Iris pigment epithelial cell (primary cell): ENCODE measurements around the gene EPHB2.

Experiments used
- DNase-seq: peaks from one replicate; pipeline ENCODE4 v3.0.0-alpha.2; 2011; ENCODE audit warnings: low read depth

Gene EPHB2

DNA sequence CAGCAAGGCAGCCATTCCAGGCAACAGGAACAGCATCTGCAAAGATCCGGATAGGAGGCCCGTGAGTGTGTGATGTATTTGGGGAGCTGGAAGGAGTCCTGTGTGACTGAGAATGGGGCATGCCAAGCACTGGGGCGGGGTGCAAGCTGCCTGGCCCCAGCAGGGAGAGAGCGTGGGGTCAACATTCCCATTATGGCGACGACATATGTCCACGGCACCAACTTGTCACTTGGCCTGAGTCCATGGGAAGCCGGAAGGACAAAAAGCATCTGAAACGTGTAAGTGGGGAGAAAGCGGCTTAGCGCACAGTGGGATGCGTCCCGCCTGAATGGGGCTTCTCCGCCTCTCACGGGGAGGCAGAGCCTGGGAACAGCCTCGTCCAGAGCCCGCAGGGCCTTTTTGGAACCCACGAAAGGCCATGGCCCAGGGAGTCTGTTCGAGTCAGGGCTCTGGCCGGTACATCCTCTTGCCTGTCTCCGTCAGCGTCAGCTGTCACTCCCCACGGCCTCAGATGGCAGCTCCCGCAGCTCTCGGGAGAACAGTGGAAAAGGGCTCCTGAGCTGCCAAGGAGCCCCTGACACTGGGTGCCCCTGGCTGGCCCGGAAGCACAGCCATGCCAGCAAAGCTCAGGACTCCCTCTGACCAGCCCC lies 12.4 kb downstream of the EPHB2 start:
- no peak for DNase-seq

DNA sequence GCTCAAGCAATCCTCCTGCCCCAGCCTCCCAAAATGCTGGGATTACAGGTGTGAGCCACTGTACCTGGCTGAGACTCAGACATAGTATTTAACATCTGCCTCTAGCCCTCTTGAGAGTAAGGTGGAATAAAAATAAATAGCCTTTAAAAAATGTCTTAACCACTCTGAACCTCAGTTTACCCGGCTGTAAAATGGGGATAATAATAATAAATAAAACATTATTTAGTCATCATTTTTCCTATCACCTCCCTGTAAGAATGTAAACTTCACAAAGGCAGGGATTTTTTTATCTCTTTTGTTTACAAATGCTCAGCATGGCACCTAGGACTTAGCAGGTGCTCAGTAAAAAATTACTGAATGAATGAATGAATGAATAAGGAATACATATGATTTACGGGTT lies 17.2 kb downstream of the EPHB2 start:
- DNase-seq = no peak

DNA sequence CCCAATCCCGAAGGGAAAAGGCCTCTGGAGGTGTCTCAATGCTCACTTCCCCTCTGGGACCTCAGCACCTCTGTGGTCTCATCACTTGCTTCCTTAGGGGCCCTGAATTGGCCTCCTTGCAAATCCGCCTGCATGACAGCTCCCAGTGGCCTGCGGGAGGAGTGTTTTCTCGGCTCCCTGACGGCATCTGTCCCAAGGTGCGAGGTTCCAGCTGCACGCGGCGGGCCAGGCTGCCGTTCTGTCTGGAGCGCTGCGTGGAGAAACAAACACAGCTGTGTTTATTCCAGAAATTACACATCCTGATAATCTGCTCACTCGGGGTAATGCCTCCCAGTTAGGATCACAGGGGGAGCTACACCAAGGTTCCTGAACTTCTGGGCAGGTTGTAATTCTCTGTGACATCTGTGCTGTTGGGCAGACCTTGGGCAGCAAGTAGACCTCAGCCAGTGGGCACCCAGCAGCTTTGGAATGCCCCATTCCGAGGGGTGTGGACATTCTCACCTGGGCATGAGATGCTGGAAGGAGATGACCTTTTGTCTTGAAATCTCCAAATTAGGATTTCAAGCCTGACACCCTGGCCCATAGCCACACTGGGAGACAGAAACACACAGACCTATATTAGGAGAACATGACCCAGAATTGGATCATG lies 18.2 kb downstream of the EPHB2 start:
- DNase-seq = no peak

DNA sequence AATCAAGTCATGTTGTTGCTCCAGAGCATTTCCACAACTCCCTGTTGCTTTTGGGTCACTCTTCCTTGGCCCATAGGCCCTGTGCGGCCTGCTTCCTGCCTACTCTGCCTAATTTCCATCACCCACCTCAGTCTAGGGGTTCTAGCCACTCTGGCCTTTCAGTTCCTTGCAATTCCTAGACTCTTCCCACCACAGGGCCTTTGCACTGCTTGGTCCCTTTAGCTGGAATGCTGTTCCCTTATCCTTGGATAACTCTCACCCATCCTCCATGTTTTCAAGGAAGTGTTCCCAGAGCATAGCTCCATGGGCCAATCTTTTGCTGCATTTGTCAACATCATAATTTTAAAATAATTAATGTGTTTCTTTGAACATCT lies 18.7 kb downstream of the EPHB2 start:
- no peak for DNase-seq

DNA sequence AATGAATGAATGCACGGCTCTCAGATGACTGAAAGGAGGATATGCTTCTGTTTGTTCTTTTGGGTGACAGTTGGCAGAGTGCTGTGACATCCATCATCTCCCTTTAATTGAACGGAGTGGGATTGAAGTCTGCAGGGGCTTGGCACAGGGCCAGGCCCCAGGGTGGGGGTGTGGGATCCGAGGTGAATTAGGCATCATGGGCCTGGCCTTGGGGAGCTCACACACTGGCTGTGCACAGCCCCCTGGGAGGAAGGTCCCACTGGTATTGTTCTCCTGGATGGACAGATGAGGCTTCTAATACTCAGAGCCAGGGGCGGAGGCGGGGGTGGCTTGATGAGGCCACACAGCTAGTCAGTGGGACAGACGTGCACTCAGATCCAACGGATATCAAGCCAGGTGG lies 19.3 kb downstream of the EPHB2 start:
- no peak for DNase-seq

DNA sequence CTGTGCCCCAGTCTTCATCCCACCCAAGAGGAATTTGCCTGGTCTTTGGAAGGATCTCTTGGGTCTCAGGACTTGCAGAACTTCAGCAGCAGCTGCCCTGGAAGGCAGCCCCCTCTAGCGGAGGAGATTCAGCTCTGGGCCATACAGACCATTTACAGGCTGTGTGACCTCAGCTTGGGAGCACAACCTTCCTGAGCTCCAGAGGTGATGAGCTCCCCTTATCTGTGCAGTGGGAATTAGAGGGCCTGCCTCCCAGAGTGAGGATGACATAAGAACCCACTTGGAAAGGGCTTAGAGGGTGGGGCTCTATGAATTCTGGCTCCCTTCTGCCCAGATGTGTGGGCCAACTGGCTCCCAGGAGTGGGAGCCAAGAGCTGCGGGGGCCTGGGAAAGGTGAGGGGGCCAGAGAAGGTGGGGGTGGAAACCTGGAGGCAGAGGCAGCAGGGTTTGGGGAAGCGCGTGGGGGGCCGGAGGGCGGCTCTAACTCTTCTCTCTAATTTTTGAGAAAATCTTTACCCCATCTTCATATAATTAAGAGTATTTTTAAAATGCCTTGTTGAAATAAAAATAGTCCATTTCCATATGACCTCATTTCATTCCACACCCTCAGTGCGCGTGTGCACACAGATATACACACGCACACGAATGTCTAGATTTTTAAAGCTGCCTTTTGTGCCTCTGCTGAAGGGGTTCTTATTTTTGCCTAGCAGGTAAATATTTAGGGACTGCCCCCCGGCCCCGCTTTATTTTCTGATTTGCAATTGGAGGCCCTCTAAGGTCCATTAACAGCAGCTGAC lies 21.5 kb downstream of the EPHB2 start:
- no peak for DNase-seq

DNA sequence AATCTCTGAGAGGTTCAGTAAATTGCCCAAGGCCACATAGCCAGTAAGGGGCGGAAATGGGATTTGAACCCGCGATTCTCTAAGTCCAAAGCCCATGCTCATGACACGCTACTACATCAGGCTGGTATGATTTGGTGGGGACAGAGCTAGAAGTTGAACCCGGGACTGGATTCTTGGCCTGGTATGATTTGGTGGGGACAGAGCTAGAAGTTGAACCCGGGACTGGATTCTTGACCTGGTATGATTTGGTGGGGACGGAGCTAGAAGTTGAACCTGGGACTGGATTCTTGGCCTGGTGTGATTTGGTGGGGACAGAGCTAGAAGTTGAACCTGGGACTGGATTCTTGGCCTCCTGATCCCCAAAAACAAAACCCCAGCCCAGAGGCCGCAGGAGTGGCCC lies 23.0 kb downstream of the EPHB2 start:
- DNase-seq = no peak

DNA sequence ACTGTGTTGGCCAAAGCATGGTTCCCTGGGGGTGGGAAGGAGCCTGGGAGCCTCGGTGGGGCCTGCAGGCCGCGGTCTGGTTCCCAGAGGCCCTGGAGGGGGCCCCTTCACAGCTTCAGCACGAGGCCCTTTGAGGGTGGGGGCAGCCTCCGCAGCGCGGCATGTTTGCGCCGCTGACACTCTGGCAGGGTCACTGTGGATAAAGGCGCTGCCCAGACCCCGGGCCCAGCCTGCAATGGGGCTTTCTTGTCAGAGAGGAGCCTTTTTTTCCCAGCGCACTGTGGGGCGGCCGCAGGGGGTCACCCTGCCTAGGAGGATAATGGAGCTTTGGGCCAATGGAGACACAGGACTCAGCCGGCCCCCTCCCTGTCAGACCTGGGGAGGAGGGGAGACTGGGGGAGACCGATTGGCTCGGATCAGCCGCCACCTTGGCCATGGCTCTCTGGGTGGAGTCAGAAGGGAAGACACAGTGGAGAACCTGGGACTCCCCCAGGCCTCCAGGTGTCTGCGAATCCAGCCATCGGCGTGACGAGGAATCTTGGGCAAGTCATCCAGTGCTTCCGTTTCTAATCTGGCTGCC lies 26.0 kb downstream of the EPHB2 start:
- no peak for DNase-seq

DNA sequence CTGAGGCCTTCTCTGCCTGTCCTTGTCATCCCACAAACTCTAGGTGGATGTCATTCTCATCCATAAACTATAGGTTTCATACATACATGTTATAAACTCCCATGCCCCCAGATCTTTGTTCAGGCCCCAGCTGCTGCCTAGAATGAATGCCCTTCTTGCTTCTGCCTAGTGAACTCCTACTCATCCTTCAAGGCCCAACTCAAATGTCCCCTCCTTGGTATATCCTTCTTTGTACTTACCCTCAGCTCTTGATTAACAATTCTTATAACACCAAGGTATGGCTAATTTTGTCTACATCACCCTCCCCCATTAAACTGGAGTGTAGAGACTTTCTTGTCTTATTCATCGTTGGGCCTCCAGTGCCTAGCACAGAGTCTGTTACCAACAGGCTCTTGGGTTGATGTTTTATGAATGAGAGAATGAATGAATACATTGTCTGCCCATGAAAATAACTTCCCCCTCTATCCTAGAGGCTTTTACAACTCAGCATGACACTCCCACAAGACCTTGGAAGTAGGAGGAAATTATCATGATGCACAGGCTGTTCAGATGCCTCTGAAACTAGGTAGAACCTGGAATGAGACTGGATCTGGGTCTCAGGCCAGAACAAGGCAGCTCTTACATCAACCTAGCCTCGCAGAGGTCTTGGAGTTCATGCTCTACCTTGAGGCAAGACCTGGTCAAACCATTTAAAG lies 26.9 kb downstream of the EPHB2 start:
- no peak for DNase-seq

DNA sequence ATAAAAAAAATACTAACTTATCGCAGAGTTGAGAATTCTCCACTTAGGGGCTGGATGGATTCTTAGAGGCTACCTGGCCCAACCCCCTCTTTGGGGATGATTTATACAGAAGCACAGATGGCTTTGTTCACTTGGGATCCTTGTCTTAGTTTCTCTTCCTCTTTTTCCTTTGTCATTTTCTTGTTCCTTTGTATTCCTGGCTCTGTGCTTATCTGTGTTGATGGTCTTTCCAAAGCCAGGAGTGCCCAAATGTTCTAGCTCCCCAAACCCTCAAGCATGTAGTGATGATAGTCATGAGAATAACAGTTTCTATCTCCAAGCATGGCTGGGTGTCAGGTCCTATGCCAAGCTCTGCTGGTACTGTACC lies 27.4 kb downstream of the EPHB2 start:
- DNase-seq = no peak

DNA sequence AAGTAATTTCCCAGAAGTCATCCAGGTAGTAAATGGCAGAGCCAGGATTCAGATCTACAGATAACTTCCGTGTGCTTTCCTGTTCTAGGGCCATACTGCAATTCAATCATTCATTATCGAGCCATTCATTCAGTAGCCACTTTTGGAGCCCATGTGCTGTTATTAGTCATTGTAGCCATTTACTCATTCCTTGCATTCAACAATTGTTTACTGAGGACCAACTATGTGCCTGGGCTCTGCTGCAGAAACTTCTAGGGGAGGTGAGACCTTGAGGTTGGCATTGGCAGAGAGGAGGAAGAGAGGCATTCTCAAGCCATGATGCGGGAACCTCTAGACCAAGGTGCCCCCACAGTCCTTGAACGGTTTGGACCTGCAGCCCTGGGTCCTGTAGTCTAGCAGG lies 27.9 kb downstream of the EPHB2 start:
- peak; percentile 20 for DNase-seq

DNA sequence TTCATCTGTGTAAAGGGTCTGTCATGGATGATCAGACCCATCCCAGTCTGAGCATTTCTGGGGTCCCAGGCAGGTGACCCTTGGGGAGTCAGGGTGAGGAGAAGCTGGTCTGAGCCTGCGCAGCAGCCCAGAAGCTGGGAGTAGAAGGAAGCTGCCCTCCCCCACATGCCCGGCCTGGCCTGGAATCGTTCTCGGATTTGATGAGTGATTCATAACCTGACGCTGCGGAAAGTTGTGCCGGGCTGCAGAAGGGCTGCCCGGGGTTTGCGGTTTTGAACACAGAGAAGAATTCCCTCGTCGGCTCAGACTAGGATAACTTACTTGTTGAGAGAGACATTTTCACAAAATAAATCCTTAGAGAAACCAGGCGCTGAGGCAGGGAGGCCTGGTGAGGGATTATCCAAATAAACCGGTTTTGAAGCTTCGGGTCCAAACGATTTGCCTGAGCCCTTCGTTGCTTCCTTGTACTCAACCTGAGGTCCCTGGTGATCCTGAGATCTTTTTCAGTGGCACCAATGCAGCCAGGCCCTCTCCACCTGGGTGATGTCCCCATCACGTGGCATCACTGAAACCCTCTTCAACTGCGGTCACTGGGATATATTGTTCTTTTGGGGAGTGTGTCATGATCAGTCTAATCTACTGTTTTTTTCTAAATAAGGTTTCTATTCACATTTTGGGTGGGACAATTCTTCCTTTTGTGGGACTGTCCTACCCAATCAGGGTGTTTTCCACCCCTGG lies 29.2 kb downstream of the EPHB2 start:
- DNase-seq = peak; percentile 90

DNA sequence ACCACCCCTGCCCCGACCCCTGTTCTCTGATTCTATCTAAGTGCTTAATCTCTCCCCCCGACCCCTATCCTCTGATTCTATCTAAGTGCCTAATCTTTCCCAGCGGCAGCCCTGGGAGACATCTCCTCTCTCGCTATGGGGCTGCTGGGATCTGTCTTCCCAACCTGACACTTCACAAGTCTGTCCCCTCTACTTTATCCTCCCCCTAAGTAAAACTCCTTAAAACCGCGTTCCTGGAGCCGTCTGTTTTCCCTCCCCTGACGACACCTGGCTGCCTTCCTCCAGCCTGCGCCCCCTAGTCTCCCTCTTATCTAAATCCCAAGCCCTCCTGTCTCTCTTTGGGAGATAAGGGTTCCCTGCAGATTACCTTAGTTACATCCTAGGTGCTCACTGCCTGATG lies 30.5 kb downstream of the EPHB2 start:
- no peak for DNase-seq

DNA sequence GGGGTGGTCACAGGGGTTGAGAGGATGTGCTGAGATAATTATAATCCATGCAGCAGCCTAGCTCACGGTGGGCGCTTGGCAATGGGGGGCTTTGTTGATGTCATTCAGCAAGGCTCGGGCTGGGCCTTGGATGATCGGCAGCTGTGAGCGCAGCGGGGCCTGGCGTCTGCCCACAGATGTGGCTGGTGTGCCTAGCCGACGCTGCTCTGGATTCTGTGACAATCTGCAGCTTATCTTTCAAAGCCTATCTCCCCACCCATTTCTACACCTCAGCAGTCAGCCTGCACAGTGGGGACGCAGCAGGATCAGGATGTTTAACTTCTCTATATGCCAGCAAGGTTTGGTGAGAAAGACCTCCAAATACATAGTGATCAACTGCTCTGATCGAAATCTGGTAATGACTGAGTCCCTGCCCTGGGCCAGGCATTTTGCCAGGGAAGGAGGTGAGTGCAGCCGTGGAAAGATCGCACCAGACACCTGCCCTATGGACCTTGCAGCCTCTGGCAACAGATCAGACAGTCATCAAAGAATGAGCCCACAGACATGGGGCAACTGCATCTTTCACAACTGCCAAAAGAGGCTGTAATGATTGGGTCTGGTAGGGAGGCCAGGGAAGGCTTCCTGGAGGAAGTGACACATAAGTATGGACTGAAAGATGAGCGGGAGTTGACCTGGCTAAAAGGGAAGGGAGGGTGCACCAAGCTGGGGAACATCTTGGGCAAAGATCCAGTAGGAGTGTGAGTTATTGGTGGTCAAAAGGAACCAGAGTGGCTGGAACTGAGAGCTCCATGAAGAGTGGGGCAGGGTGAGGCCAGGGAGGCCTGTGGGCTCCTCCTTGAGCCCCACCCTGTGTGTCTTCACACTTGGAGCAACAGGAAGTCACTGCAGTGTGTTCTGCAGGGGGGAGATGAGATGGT lies 35.3 kb downstream of the EPHB2 start:
- peak; percentile 90 for DNase-seq

DNA sequence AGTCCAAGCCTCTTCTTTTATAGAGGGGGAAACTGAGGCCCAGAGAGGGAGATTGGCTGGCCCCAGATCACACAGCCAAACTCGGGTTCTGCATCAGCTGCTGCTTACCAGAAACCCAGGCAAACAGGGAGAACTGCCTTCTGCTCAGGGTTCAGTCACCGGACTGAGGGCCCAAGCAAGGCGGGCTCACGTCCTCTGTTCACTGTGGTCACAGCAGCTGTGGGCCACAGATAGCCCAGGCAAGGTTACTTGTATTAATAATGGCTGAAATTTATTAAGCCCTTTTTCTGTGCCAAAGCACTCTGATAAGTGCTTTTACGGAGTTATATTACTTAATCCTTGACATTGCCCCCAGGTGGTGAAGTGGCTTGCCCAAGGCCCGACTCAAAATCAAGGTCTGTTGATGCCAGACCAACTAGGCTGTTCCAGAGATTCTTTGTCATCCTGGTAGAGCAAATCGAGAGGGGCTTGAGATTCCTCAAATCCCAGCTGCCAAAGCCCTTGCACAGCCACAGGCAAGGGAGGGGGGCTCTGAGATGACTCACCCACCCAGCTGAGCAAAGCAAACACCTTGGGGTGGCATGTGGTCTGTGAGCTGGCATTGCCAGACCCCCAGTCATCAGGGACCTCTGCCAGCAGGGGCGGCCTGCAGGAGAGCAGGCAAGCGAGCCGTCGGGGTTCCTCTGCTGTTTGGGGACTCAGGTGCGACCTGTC lies 36.5 kb downstream of the EPHB2 start:
- peak; percentile 80 for DNase-seq

DNA sequence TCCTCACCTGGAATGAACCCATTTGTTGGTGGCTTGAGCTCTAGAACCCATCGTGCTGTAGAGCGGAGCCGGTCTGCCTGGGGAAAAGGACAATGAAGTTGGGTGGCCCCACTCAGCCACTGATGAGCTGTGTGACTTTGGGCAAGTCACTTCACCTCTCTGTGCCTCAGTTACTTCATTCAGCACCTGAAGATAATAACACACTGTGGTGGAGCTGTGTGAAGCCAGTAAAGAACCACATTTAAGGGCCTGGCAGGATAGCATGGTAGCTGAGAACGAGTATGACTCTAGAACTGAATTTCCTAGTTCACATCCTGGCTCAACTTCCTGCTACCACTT lies 37.1 kb downstream of the EPHB2 start:
- no peak for DNase-seq

DNA sequence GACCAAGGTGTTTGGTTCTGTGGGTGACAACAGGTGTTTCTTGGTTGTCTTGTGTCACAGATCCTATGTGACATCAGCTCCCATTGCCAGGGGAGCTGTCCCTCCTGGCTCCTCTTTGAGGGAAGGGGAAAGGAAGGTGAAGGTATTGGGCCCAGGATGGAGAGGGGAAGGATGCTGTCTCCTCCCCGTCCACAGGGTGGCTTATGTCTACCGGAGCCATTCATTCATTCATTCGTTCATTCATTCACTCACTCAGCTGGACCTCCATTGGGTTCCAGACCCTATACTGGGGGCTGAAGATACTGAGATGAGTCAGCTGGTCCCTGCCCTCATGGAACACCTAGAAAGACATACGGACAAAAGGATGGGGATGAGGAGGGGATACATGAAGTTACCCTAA lies 38.9 kb downstream of the EPHB2 start:
- DNase-seq = no peak

DNA sequence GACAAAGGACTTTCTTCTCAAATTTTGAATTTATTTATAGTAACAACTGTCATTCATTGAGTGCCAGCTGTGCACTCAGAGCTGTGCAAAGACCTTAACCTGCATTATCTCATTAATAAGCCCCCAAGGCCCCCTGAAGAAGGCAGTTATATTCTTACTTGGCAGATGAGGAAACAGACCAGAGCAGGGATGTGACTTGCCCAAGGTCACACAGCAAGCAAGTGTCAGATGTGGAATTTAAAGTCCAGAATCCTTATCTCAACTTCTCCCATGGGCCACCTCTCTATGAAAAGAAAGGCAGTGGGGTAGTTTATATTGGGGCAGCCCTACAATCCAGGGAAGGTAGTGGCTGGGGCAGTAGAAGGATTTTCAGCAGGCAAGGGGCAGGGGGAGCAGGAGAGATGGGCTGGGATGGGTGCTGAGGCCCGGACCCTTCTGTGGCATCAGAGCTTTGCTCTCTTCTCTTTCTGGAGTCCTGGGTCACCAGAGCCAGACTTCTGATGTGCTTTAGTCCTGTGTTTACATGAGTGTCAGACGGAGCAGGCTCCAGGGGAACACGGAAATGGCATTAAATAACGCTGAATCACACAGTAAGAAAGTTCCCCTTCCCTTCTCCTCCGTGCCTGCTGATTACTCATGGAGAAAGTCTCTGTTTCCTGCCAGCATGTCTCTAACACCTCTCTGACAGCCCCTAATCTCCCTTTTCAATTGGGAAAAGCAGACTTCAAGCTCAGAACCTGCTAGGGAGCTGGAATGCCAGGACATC lies 39.5 kb downstream of the EPHB2 start:
- DNase-seq = peak; percentile 97

DNA sequence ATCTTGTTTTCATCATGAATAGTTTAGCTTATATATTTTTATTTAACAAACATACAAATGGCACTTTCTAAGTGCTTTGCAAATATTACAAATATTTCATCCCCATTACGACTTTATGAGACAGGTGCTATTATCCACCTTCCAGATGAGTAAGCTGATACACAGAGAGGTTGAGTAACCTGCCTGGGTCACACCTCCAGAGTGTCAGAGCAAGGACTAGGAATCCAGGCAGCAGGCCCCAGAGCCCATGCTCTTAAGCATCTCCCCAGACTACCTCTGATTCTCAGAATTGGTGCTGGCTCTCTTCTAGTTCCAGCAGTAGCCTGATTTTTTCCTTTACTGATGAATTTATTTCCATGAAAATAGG lies 40.0 kb downstream of the EPHB2 start:
- no peak for DNase-seq
